Panc1 (cell line): Measurements from ENCODE around the gene SSR4.

Source experiments
- POLR2AphosphoS5 ChIP-seq: IDR thresholded peaks from 2 replicates; pipeline ENCODE4 v1.6.1; 2012; ENCODE audit warnings: mild to moderate bottlenecking, low read depth, low read length, moderate library complexity
- REST ChIP-seq, 2 experiments: IDR thresholded peaks; 2 replicates each; pipeline ENCODE4 v1.6.1; 2011 to 2012; ENCODE audit warnings: low read depth in 2 of 2, control low read depth in 1 of 2, low read length in 1 of 2, mild to moderate bottlenecking in 1 of 2, moderate library complexity in 1 of 2; ENCODE audit not compliant: insufficient read depth in 1 of 2
- SIN3A ChIP-seq: IDR thresholded peaks from 2 replicates; pipeline ENCODE4 v1.6.1; 2012; ENCODE audit warnings: low read depth, mild to moderate bottlenecking, low read length, moderate library complexity, borderline replicate concordance; ENCODE audit not compliant: insufficient read depth
- TF ChIP-seq, protein P1 (sequence below): fragments of 450-650 bp; IDR thresholded peaks from 2 replicates; pipeline ENCODE4 v1.5.1; 2017; ENCODE audit warnings: mild to moderate bottlenecking

GRCh38 chrX:153807976-153808375 lies 13.5 kb downstream of the SSR4 start:
- TF ChIP-seq, protein P1, sequence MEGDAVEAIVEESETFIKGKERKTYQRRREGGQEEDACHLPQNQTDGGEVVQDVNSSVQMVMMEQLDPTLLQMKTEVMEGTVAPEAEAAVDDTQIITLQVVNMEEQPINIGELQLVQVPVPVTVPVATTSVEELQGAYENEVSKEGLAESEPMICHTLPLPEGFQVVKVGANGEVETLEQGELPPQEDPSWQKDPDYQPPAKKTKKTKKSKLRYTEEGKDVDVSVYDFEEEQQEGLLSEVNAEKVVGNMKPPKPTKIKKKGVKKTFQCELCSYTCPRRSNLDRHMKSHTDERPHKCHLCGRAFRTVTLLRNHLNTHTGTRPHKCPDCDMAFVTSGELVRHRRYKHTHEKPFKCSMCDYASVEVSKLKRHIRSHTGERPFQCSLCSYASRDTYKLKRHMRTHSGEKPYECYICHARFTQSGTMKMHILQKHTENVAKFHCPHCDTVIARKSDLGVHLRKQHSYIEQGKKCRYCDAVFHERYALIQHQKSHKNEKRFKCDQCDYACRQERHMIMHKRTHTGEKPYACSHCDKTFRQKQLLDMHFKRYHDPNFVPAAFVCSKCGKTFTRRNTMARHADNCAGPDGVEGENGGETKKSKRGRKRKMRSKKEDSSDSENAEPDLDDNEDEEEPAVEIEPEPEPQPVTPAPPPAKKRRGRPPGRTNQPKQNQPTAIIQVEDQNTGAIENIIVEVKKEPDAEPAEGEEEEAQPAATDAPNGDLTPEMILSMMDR, result no peak
- TF ChIP-seq POLR2AphosphoS5, result no peak
- no peak for TF ChIP-seq REST (IDR thresholded peaks at IDR 0.05; ENCODE audit: insufficient read depth in 1 of 2, low read depth in 2 of 2, low read length in 1 of 2)
- no peak for TF ChIP-seq SIN3A
